Urinary bladder (tissue), 4 donors: ENCODE results near the gene GTF2A2. TPM values are rescaled to one million over a fixed set of nuclear protein-coding genes. Genes with fewer than 3 reads are reported as not detected.

Source experiments
- DNase-seq: peaks from one replicate; pipeline ENCODE4 v3.0.0-alpha.2; 2015; ENCODE audit errors: extremely low spot score
- H3K27ac ChIP-seq: one replicate; pipeline ENCODE4 v1.5.1; 2013; ENCODE audit warnings: low read depth, mild to moderate bottlenecking, moderate library complexity
- H3K36me3 ChIP-seq: one replicate; pipeline ENCODE4 v1.6.1; 2013; ENCODE audit warnings: mild to moderate bottlenecking, moderate library complexity; ENCODE audit not compliant: insufficient read depth
- H3K4me1 ChIP-seq: one replicate; pipeline ENCODE4 v1.6.1; 2013; ENCODE audit warnings: mild to moderate bottlenecking, moderate library complexity; ENCODE audit not compliant: insufficient read depth
- H3K4me3 ChIP-seq: one replicate; pipeline ENCODE4 v1.5.1; 2013; ENCODE audit warnings: low read depth, low read length
- WGBS: extraction: QIAGEN DNeasy Blood & Tissue Kit; methylation state at CpG from one replicate; pipeline ENCODE4 v1.1.7; 2013; 5-methylcytosine and 5-hydroxymethylcytosine counted together
- polyA plus RNA-seq: library from polyadenylated mRNA; stranded (reverse); fragments of 200-250 nt; gene quantifications from one replicate; pipeline ENCODE4 v1.2.3, GENCODE V29; 2013
- total RNA-seq: library from RNA; depleted of rRNA; stranded (reverse); fragments of >200 nt; gene quantifications from one replicate; pipeline ENCODE4 v1.2.3, GENCODE V29; 2014
- donor health status: healthy with polysubstance abuse.
- donor health status: healthy.

Gene GTF2A2
- total and polyA plus RNA-seq, 2 donors = 37.9 to 76.9 TPM

DNA sequence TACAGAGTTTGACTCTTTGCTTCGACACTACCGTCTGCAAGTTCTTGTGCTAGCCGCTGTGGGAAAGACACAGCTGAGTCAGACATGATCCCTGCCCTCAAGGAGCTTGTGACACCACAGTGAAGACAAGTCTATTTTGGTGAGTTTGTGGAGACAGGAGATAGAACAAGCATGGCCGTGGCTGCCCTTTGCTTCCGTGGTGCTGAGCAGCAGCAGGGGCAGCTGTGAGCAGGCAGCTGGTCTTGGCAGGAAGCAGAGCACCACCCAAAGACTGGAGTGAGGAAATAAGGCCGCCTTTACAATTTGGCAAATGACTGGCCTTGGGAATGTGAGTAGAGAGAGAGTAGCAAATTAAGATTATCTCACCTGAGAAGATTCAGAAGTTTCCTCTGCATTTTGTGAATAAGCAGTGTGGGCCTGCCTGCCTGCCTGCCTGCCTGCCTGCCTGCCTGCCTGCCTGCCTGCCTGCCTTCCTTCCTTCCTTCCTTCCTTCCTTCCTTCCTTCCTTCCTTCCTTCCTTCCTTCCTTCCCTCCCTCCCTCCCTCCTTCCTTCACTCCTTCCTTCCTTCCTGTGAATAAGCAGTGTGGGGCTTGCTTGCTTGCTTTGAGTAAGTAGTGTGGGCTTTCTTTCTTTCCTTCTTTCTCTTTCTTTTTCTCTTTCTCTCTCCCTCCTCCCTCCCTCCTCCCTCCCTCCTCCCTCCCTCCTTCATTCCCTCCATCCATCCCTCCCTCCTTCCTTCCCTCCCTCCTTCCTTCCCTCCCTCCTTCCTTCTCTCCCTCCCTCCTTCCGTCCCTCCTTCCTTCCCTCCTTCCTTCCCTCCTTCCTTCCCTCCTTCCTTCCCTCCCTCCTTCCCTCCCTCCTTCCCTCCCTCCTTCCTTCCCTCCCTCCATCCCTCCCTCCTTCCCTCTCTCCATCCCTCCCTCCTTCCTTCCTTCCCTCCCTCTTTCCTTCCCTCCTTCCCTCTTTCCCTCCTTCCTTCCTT is 47.3 kb downstream of the GTF2A2 start:
- no peaks in the 10 kb centered on the region for H3K4me1 ChIP-seq
- DNase-seq = no peak
- no peak overlapping the region for H3K27ac ChIP-seq
- no peaks in the 10 kb centered on the region for H3K36me3 ChIP-seq
- WGBS = 79% methylated on average over 7 of the region's 7 CpGs
- H3K4me3 ChIP-seq = no peak overlapping the region

DNA sequence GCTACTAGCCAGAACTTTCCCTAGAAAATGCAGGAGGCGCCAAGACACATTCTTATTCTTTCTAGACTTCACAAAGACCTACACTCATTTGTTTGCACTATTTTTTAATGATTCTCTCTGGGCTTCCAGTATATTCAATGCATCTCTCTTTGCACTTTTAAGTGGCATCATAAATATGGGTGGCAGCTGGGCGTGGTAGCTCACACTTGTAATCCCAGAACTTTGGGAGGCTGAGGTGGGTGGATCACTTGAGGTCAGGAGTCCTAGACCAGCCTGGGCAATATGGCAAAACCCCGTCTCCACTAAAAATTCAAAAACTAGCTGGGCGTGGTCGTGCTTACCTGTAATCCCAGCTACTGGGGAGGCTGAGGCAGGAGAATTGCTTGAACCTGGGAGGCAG is 51.3 kb downstream of the GTF2A2 start:
- no peak for DNase-seq
- Histone ChIP-seq H3K4me1 (no peaks in the 10 kb centered on the region), H3K36me3 (no peaks in the 10 kb centered on the region), H3K4me3 (no peak overlapping the region), H3K27ac (no peak overlapping the region)
- 89% methylated on average over 5 of the region's 5 CpGs for WGBS

- no peaks in the 10 kb centered on the region for H3K4me1 ChIP-seq
- H3K4me3 ChIP-seq = no peak overlapping the region
- H3K36me3 ChIP-seq = no peaks in the 10 kb centered on the region
- DNase-seq = no peak
- no peak overlapping the region for H3K27ac ChIP-seq
- WGBS = 78% methylated on average over 2 of the region's 2 CpGs
Observed at GRCh38 chr15:59598461-59598860, 58.9 kb downstream of the GTF2A2 start.

GRCh38 chr15:59596640-59597039 is 60.7 kb downstream of the GTF2A2 start:
- no peaks in the 10 kb centered on the region for H3K36me3 ChIP-seq
- no peaks in the 10 kb centered on the region for H3K4me1 ChIP-seq
- no peak for DNase-seq
- H3K27ac ChIP-seq = no peak overlapping the region
- no peak overlapping the region for H3K4me3 ChIP-seq

- DNase-seq = no peak
- 83% methylated on average over 7 of the region's 7 CpGs for WGBS
- H3K36me3 ChIP-seq = no peaks in the 10 kb centered on the region
- H3K4me1 ChIP-seq = no peaks in the 10 kb centered on the region
- no peak overlapping the region for H3K27ac ChIP-seq
- no peak overlapping the region for H3K4me3 ChIP-seq
Observed at GRCh38 chr15:59595434-59595915, 61.8 kb downstream of the GTF2A2 start.

DNA sequence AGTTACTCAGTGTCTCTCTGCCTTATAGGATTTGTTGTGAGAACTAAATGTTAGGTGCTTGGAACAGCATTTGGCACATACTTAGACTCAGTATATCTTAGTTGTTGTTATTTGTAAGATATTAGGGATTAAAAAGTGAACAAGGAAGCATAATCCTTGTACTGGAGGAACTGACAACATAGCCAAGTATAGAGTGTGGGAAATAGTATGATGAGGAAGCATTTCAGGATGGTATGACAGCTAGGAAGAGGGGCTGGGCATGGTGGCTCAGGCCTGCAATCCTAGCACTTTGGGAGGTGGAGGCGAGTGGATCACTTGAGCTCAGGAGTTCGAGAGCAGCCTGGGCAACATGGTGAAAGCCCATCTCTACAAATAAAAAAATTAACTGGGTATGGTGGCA is 62.3 kb downstream of the GTF2A2 start:
- DNase-seq = no peak
- Histone ChIP-seq H3K27ac (no peak overlapping the region), H3K36me3 (no peaks in the 10 kb centered on the region), H3K4me1 (no peaks in the 10 kb centered on the region), H3K4me3 (no peak overlapping the region)
- WGBS = 91% methylated on average over 2 of the region's 2 CpGs

DNA sequence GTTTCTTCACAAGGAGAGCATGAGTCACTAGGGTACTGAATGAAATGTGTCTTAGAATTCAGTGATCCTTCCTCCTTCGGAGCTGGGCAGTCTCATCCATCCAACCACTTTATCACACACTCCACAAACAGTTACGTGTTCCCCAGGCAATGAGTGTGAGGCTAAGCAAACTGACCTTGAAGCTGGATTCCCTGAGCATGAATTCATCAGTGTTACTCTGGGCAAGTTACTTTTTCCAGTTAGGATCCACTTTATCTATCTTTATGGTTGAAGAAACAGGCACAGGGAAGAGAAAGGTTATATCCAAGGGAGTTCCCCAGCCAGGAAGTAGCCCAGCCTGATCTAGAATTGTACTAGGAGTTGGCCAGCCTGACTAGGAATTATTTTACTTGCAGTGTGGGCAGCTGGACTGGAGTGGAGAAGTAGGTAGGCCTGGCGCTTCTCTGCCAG is 62.8 kb downstream of the GTF2A2 start:
- Histone ChIP-seq H3K36me3 (no peaks in the 10 kb centered on the region), H3K4me3 (no peak overlapping the region), H3K27ac (no peak overlapping the region), H3K4me1 (no peaks in the 10 kb centered on the region)
- no peak for DNase-seq
- 69% methylated on average over 3 of the region's 3 CpGs for WGBS

DNA sequence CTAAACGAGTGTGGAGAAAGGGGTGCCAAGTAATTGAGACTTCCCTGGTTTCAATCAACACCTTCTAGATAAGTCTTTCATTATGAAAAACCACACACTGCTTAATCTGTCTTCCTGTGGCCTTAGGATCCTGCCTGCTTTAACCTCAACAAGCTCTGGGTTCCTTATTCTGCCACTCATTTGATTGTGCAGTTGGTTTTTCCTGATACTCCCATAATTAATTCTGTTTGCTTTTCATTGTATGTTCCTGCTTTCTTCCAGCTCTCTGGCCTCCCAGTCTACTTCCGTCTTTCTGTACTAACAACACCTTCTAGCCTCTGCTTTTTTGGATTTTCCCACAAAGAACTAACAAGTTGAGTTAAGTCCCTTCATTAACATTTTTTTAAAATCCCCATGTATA is 66.0 kb downstream of the GTF2A2 start:
- no peak overlapping the region for H3K27ac ChIP-seq
- no peak for DNase-seq
- no peak overlapping the region for H3K4me3 ChIP-seq
- no peaks in the 10 kb centered on the region for H3K4me1 ChIP-seq
- WGBS = 53% methylated on average over 2 of the region's 2 CpGs
- H3K36me3 ChIP-seq = no peaks in the 10 kb centered on the region

DNA sequence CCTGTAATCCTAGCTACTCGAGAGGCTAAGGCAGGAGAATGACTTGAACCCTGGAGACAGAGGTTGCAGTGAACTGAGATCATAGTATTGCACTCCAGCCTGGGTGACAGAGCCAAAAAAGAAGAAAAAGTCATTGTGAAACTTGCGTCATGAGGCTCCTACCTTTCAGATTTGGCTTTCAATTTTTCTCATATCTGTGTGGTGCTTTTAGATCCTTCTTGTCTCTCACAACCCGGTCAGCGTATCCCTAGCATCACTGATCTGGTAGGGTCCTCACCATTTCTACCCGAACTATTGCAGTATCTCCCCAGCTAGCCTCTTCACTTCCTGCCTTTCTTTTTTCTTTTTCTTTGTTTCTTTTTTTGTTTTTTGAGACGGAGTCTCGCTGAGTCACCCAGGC is 67.3 kb downstream of the GTF2A2 start:
- 81% methylated on average over 7 of the region's 7 CpGs for WGBS
- Histone ChIP-seq H3K36me3 (no peaks in the 10 kb centered on the region), H3K4me1 (no peaks in the 10 kb centered on the region), H3K27ac (no peak overlapping the region), H3K4me3 (no peak overlapping the region)
- no peak for DNase-seq

Other genes starting within 250 kb of the GTF2A2 start
- 2.0 TPM for gene FAM81A, start 219.3 kb downstream of the GTF2A2 start, total RNA-seq
- 0.48 TPM for gene FAM81A, start 219.3 kb downstream of the GTF2A2 start, polyA plus RNA-seq
- gene GCNT3, start 45.7 kb downstream of the GTF2A2 start, total RNA-seq = not detected
- gene GCNT3, start 45.7 kb downstream of the GTF2A2 start, polyA plus RNA-seq = 0.04 TPM
- gene BNIP2, start 31.8 kb upstream of the GTF2A2 start, total RNA-seq = 115 TPM
- gene BNIP2, start 31.8 kb upstream of the GTF2A2 start, polyA plus RNA-seq = 57.7 TPM